ENCODE data around the gene SCIN. TPM values are rescaled to one million over a fixed set of nuclear protein-coding genes. Genes with fewer than 3 reads are reported as not detected.
A peak's percentile ranks its signal among the peaks of the same experiment; 100 is the strongest.

SCIN gene
- total RNA-seq, 1 experiment from 2014 or later: 5.6 TPM

DNA sequence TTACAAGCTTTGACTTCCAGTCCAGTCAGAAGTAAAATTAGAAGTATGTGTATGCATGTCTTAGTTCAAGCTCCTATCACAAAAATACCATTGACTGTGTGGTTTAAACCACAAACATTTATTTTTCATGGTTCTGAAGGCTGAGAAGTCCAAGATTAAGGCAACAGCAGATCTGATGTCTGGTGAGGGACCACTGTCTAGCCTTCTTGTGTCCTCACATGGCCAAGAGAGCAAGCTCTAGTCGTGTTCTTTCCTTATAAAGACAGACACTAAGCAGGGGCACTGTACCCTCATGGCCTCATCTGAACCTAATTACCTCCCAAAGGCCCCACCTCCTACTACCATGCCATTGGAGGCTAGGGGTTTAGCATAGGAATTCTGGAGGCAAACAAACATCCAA, 75.6 kb downstream of the SCIN start:
- Histone ChIP-seq H3K9me3 (ENCODE audit: control insufficient read depth, insufficient read depth, low read depth, low read length) (no peaks in the 10 kb centered on the region), H3K4me3 (ENCODE audit: low read depth in 2 of 2, low read length in 2 of 2) (no peak overlapping the region), H3K36me3 (ENCODE audit: control insufficient read depth, insufficient read depth, low read length) (no peaks in the 10 kb centered on the region), H3K27ac (ENCODE audit: low read length) (no peak overlapping the region), H3K4me1 (ENCODE audit: control insufficient read depth, insufficient read depth, low read length) (no peaks in the 10 kb centered on the region), H3K27me3 (ENCODE audit: control insufficient read depth, insufficient read depth, low read length) (no peaks in the 10 kb centered on the region)
- no TSS peak for BruUV-seq (replicated peaks)
- no peak for TF ChIP-seq SIN3A (IDR thresholded peaks at IDR 0.05; ENCODE audit: borderline replicate concordance, insufficient read depth, low read depth, low read length)
- no peak for TF ChIP-seq TCF7L2 (IDR thresholded peaks at IDR 0.05; ENCODE audit: low read depth, low read length)
- TF ChIP-seq POLR2AphosphoS5 (IDR thresholded peaks at IDR 0.05; ENCODE audit: low read depth, low read length): no peak
- TF ChIP-seq, protein P1, sequence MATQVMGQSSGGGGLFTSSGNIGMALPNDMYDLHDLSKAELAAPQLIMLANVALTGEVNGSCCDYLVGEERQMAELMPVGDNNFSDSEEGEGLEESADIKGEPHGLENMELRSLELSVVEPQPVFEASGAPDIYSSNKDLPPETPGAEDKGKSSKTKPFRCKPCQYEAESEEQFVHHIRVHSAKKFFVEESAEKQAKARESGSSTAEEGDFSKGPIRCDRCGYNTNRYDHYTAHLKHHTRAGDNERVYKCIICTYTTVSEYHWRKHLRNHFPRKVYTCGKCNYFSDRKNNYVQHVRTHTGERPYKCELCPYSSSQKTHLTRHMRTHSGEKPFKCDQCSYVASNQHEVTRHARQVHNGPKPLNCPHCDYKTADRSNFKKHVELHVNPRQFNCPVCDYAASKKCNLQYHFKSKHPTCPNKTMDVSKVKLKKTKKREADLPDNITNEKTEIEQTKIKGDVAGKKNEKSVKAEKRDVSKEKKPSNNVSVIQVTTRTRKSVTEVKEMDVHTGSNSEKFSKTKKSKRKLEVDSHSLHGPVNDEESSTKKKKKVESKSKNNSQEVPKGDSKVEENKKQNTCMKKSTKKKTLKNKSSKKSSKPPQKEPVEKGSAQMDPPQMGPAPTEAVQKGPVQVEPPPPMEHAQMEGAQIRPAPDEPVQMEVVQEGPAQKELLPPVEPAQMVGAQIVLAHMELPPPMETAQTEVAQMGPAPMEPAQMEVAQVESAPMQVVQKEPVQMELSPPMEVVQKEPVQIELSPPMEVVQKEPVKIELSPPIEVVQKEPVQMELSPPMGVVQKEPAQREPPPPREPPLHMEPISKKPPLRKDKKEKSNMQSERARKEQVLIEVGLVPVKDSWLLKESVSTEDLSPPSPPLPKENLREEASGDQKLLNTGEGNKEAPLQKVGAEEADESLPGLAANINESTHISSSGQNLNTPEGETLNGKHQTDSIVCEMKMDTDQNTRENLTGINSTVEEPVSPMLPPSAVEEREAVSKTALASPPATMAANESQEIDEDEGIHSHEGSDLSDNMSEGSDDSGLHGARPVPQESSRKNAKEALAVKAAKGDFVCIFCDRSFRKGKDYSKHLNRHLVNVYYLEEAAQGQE (IDR thresholded peaks at IDR 0.05; ENCODE audit: insufficient read depth in 1 of 2, low read depth in 2 of 2, low read length in 1 of 2): no peak
- TF ChIP-seq, protein P2, sequence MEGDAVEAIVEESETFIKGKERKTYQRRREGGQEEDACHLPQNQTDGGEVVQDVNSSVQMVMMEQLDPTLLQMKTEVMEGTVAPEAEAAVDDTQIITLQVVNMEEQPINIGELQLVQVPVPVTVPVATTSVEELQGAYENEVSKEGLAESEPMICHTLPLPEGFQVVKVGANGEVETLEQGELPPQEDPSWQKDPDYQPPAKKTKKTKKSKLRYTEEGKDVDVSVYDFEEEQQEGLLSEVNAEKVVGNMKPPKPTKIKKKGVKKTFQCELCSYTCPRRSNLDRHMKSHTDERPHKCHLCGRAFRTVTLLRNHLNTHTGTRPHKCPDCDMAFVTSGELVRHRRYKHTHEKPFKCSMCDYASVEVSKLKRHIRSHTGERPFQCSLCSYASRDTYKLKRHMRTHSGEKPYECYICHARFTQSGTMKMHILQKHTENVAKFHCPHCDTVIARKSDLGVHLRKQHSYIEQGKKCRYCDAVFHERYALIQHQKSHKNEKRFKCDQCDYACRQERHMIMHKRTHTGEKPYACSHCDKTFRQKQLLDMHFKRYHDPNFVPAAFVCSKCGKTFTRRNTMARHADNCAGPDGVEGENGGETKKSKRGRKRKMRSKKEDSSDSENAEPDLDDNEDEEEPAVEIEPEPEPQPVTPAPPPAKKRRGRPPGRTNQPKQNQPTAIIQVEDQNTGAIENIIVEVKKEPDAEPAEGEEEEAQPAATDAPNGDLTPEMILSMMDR (IDR thresholded peaks at IDR 0.05): no peak
- CTCF ChIA-PET: no interaction called here
- POLR2A ChIA-PET: no interaction called here
- no peak for DNase-seq (ENCODE audit: low read depth, low spot score)
- in situ Hi-C loops (cut with HindIII; ENCODE audit: low pct_unique_long_range_greater_than_20kb, low sequenced_read_pairs) (no loop called here), intact Hi-C loops (cut with micrococcal nuclease; ENCODE audit: unreplicated experiment) (no loop called here)
- ATAC-seq: no peak

DNA sequence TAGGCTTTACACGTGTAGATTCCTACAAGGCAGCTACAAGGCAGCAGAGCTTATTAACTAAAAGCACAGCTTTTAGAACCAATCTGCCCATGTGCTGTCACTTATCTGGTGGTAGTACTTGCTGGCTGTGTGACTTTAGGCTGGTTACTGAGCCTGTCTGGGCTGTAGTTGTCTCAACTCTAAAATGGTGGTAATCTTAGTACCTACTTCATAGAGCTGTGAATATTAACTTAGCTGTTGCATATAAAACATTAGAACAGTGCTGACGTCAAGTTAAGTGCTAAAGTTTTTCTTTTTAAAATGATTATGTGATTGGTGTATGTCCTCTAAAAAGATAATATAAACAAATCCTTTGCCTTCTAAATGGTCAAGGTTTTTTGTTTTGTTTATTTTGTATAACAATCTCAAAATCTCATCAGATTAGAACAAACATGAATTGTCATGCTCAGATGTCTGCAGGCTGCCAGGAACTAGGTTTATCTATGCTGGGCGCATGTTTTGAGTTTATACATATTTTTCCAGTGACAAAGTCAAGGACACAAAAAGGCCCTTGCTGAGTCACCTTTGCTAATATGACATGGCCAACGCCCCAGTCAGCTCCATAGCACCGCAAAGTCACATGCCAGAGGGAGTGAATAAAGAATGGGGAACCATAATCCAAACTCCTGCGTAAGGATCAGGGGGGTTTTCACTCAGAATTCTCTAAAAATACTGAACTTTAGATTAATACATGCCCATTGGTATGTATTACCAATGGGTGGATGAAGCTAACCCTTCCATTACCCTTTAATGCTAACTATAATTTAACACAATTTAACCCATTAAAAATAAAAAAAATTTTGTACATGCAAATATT, 77.1 kb downstream of the SCIN start:
- Histone ChIP-seq H3K27ac (ENCODE audit: low read length) (no peak overlapping the region), H3K9me3 (ENCODE audit: control insufficient read depth, insufficient read depth, low read depth, low read length) (no peaks in the 10 kb centered on the region; the same call in 1 of the 2 replicates), H3K4me1 (ENCODE audit: control insufficient read depth, insufficient read depth, low read length) (no peaks in the 10 kb centered on the region), H3K36me3 (ENCODE audit: control insufficient read depth, insufficient read depth, low read length) (no peaks in the 10 kb centered on the region), H3K27me3 (ENCODE audit: control insufficient read depth, insufficient read depth, low read length) (no peaks in the 10 kb centered on the region), H3K4me3 (ENCODE audit: low read depth in 2 of 2, low read length in 2 of 2) (no peak overlapping the region)
- CTCF ChIA-PET: interaction anchor here (0.7 kb wide), 1 partner anchor 26 kb away, joined by 3 read pairs; no protein-coding TSS in a partner anchor
- ATAC-seq (peak; percentile 97), DNase-seq (ENCODE audit: low read depth, low spot score) (peak; percentile 83)
- no TSS peak for BruUV-seq (replicated peaks)
- no peak for TF ChIP-seq TCF7L2 (IDR thresholded peaks at IDR 0.05; ENCODE audit: low read depth, low read length)
- TF ChIP-seq, protein P1 (IDR thresholded peaks at IDR 0.05; ENCODE audit: insufficient read depth in 1 of 2, low read depth in 2 of 2, low read length in 1 of 2): no peak
- TF ChIP-seq SIN3A (IDR thresholded peaks at IDR 0.05; ENCODE audit: borderline replicate concordance, insufficient read depth, low read depth, low read length): no peak
- no peak for TF ChIP-seq POLR2AphosphoS5 (IDR thresholded peaks at IDR 0.05; ENCODE audit: low read depth, low read length)
- TF ChIP-seq, protein P2 (IDR thresholded peaks at IDR 0.05): no peak
- intact Hi-C loops (cut with micrococcal nuclease; ENCODE audit: unreplicated experiment): no loop called here
- POLR2A ChIA-PET: no interaction called here
- in situ Hi-C loops (cut with HindIII; ENCODE audit: low pct_unique_long_range_greater_than_20kb, low sequenced_read_pairs): no loop called here

All from Panc1 (cell line).